Nephron progenitor cell (in vitro differentiated cells): ENCODE measurements around the gene KIAA1755.

Experiments
- DNase-seq: peaks from one replicate; pipeline ENCODE4 v3.0.0; 2021
- H3K27ac Mint-ChIP-seq: 2 replicates; pipeline ENCODE4 v1.8.0; 2021; ENCODE audit warnings: mild to moderate bottlenecking, moderate library complexity, mixed read lengths
- H3K27me3 Mint-ChIP-seq: 2 replicates; pipeline ENCODE4 v1.8.0; 2021; ENCODE audit warnings: mild to moderate bottlenecking, low read depth, mixed read lengths; ENCODE audit not compliant: poor library complexity
- H3K36me3 Mint-ChIP-seq: 2 replicates; pipeline ENCODE4 v1.8.0; 2021; ENCODE audit warnings: low read depth, mixed read lengths
- H3K4me1 Mint-ChIP-seq: 2 replicates; pipeline ENCODE4 v1.8.0; 2021; ENCODE audit warnings: mixed read lengths
- H3K4me3 Mint-ChIP-seq: 2 replicates; pipeline ENCODE4 v1.8.0; 2021; ENCODE audit warnings: mild to moderate bottlenecking, moderate library complexity, mixed read lengths
- H3K9me3 Mint-ChIP-seq: 2 replicates; pipeline ENCODE4 v1.8.0; 2021; ENCODE audit warnings: mild to moderate bottlenecking, moderate library complexity, mixed read lengths
- TF ChIP-seq, protein P1 (sequence below): fragments of 200-600 bp; sonication (generic); IDR thresholded peaks from 2 replicates; pipeline ENCODE4 v1.5.0; 2021; ENCODE audit warnings: antibody characterized with exemption

Gene KIAA1755

DNA sequence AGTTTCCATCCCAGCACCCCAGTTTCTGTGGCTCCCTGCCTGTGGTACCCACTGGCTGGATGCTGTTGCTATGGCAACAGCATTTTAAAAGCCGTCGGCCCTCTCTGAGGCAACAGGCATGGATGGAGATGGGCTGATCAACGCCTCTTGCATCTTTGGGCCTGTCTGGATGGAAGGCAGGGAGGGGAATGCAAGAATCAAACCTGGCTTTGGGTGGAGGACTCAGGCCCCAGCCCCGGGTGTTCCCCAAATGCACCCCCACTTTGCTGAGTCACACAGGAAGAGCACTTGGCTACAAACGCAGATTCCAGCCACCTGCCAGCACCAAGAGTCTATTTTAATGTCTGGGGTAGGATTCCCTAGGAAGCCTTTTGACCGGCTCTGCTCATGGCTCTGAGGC lies 49.8 kb downstream of the KIAA1755 start:
- peaks cover 5% of the 10 kb centered on the region for H3K4me1 Mint-ChIP-seq
- no peak for DNase-seq
- H3K9me3 Mint-ChIP-seq, result peaks cover 14% of the 10 kb centered on the region
- peaks cover 38% of the 10 kb centered on the region for H3K27me3 Mint-ChIP-seq
- H3K36me3 Mint-ChIP-seq, result no peaks in the 10 kb centered on the region
- no peak overlapping the region for H3K27ac Mint-ChIP-seq
- no peak overlapping the region for H3K4me3 Mint-ChIP-seq
- TF ChIP-seq, protein P1, sequence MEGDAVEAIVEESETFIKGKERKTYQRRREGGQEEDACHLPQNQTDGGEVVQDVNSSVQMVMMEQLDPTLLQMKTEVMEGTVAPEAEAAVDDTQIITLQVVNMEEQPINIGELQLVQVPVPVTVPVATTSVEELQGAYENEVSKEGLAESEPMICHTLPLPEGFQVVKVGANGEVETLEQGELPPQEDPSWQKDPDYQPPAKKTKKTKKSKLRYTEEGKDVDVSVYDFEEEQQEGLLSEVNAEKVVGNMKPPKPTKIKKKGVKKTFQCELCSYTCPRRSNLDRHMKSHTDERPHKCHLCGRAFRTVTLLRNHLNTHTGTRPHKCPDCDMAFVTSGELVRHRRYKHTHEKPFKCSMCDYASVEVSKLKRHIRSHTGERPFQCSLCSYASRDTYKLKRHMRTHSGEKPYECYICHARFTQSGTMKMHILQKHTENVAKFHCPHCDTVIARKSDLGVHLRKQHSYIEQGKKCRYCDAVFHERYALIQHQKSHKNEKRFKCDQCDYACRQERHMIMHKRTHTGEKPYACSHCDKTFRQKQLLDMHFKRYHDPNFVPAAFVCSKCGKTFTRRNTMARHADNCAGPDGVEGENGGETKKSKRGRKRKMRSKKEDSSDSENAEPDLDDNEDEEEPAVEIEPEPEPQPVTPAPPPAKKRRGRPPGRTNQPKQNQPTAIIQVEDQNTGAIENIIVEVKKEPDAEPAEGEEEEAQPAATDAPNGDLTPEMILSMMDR, result no peak

DNA sequence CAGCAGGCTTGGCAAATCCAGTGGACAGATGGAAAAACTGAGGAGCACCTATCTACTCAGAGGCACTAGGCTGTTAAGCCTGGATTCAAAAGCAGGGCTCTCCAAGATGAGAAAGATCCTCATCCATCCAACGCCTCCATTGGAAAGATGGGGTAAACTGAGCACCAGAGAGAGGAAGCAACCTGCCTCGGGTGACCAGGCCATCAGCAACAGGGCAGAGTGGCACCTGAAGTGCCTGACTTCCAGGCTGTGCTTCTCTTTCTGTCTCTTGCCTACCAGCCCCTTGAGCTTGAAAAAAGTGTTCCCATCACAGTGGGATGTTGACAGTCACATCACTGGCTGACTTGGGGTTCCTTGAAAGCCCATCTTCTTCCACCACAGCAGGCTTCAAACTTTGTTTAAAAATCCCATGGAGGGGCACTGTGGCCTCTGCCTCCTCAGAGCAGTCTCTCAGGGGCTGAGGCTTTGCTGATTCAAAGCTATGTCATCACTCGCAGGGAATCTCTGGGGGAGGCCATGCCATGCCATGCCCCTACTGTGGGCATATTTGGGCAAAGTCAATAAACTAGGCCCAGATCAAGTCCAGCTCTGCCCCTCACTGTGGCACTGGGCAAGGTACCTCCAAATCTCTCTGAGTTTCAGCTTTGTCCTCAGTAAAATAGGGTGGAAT lies 50.7 kb downstream of the KIAA1755 start:
- TF ChIP-seq, protein P1, result no peak
- H3K27ac Mint-ChIP-seq, result no peak overlapping the region
- peaks cover 5% of the 10 kb centered on the region for H3K4me1 Mint-ChIP-seq
- H3K27me3 Mint-ChIP-seq, result peaks cover 35% of the 10 kb centered on the region
- DNase-seq, result no peak
- no peak overlapping the region for H3K4me3 Mint-ChIP-seq
- H3K36me3 Mint-ChIP-seq, result no peaks in the 10 kb centered on the region
- H3K9me3 Mint-ChIP-seq, result peaks cover 14% of the 10 kb centered on the region

DNA sequence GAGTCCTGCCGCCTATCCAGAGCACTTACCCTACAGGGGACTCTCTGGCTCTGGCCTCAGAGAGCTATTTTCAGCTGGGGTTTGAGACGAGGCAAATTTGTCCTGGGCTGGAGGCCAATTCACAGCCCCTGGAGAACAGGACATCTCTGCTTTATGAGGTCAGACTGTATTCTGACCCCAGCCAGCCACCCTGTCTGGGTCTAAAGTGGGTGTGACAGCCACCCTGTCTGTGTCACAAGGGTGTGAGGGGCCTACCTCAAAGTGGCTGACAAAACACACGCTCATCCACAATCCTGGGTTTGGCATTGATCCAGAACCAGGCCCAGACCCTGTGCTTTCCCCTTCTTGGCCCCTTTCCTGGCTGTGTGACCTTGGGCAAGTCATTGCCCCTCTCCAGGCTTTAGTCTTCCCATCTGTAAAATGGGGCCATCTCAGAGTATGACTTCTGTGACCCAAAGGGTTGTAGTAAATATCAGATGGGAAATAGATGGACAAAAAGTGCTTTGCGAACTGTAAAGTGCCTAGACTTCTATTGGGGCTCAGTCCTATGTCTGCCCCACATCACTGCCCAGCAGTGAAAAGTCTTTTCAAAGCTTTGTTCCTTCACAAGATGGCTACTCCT lies 51.4 kb downstream of the KIAA1755 start:
- Mint-ChIP-seq H3K36me3 (no peaks in the 10 kb centered on the region), H3K9me3 (peaks cover 14% of the 10 kb centered on the region), H3K4me3 (no peak overlapping the region), H3K4me1 (no peaks in the 10 kb centered on the region), H3K27me3 (peaks cover 36% of the 10 kb centered on the region), H3K27ac (no peak overlapping the region)
- TF ChIP-seq, protein P1, result no peak
- DNase-seq, result no peak

DNA sequence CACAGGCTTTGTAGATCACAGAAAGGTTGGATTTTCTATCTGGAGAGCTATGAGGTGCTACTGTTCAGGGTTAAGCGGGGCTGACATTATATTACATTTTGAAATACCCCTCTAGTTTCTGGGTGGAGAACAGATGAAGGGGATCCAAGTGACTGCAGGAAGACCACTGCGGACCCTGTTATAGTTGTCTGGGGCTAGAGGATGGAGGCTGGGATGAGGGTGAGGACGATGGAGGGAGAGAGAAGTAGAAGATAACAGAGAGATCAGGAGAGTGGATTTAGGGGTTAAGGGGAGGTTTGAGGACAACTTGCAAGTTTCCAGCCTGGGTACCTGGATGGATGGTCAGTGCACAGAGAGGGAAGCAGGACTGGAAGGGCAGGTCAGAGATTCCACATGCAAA lies 52.0 kb downstream of the KIAA1755 start:
- H3K4me1 Mint-ChIP-seq, result no peaks in the 10 kb centered on the region
- no peak for DNase-seq
- peaks cover 40% of the 10 kb centered on the region for H3K27me3 Mint-ChIP-seq
- H3K4me3 Mint-ChIP-seq, result no peak overlapping the region
- peaks cover 14% of the 10 kb centered on the region for H3K9me3 Mint-ChIP-seq
- H3K36me3 Mint-ChIP-seq, result no peaks in the 10 kb centered on the region
- no peak overlapping the region for H3K27ac Mint-ChIP-seq
- TF ChIP-seq, protein P1, result no peak

DNA sequence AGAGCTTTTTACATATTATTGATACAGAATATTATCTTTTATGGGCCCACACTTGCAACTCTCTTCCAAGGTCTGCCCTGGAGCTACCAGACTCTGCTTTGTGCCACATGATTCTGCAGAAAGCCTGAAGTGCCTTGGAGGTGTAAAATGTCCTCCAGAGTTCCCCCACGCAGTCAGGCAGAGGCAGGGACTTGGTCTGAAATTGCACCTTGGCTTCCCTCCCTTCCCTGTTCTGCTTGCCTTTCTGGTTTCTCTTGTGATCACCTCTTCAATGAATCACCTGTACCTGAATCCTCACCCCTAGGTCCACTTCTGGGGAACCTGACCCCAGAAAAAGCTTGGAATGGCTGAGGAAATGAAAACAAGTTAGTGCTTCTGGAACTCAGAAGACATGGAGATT lies 52.4 kb downstream of the KIAA1755 start:
- H3K4me1 Mint-ChIP-seq, result no peaks in the 10 kb centered on the region
- H3K9me3 Mint-ChIP-seq, result peaks cover 14% of the 10 kb centered on the region
- no peaks in the 10 kb centered on the region for H3K36me3 Mint-ChIP-seq
- DNase-seq, result no peak
- no peak overlapping the region for H3K27ac Mint-ChIP-seq
- H3K27me3 Mint-ChIP-seq, result peaks cover 40% of the 10 kb centered on the region
- H3K4me3 Mint-ChIP-seq, result no peak overlapping the region
- TF ChIP-seq, protein P1, result no peak

DNA sequence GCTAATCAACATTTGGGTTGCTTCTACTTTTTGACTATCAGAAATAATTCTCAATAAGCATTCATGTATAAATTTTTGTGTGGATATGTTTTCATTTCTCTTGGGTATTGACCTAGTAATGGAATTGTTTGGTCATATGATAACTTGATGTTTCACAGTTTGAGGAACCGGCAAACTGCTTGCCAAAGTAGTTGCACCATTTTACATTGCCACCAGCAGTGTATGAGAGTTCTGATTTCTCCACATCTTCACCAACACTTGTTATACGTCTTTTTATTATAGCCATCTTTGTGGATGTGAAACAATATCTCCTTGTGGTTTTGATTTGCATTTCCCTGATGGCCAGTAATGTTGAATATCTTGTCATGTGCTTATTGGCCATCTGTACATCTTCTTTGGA lies 52.9 kb downstream of the KIAA1755 start:
- TF ChIP-seq, protein P1, result no peak
- Mint-ChIP-seq H3K27ac (no peak overlapping the region), H3K27me3 (peaks cover 43% of the 10 kb centered on the region), H3K4me3 (no peak overlapping the region), H3K9me3 (peaks cover 14% of the 10 kb centered on the region), H3K4me1 (no peaks in the 10 kb centered on the region), H3K36me3 (no peaks in the 10 kb centered on the region)
- no peak for DNase-seq
